GM12892 (cell line): ENCODE measurements around the gene NPTXR.

Source experiments
- POLR2A ChIP-seq: IDR thresholded peaks from 2 replicates; pipeline ENCODE4 v1.6.1; 2011; ENCODE audit warnings: low read depth, low read length, control low read depth
- POLR2AphosphoS5 ChIP-seq: IDR thresholded peaks from 2 replicates; pipeline ENCODE4 v1.6.1; 2011; ENCODE audit warnings: low read depth, low read length, control low read depth
- TAF1 ChIP-seq: IDR thresholded peaks from 2 replicates; pipeline ENCODE4 v1.6.1; 2011; ENCODE audit warnings: low read depth, mild to moderate bottlenecking, control low read depth, low read length, borderline replicate concordance

DNA sequence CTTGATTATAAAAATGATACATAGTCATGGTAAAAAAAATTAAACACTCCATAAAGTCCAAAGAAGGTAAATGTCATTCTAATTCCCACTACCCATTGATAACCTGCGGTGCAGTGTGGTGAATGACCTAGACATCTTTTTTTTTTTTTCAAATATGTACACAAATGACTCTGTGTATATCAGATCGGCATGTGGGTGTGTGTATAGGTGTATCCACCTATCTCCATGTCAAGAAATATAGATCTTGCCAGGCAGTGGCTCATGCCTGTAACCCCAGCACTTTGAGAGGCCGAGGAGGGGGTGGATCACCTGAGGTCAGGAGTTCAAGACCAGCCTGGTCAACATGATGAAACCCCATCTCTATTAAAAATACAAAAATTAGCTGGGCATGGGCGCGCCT lies 46.5 kb upstream of the NPTXR start:
- TF ChIP-seq POLR2AphosphoS5 (no peak), POLR2A (no peak), TAF1 (no peak)
